ENCODE results near the gene FAXDC2.

The FAXDC2 gene

DNA sequence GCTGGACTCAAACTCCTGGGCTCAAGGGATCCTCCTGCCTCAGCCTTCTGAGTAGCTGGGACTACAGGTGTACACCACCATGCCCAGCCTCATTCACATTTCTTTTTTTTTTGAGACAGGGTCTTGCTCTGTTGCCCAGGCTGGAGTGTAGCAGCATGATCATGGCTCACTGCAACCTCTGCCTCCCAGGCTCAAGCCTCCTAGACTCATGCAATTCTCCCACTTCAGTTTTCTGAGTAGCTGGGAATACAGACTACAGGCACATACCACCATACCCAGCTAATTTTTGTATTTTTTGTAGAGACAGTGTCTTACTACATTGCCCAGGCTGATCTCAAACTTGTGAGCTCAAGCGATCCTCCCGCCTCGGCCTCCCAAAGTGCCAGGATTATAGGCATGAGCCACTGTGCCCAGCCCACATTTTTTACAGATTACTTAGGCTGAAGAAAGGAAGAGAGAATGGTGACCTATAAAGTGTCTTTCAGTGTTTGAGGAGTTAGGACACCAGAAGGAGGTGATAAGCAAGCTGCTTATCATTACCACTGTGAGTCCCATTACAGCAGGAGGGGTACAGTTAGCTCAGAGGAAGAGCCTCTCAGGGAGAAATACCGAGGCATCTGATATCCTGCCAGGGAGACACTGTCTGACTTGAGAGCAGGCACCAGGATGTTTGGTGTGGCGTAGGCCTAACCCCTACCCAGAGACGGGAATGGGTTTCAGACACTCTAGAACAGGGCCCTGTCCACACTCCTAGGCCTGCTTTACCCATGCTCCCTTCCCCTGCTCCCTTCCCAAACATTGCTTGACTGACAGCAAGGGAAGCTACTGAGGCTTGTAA, 9.7 kb downstream of the FAXDC2 start:
- ChIA-PET POLR2A (interaction anchor here (1.0 kb wide), 1 partner anchor 10 kb away, joined by 4 read pairs; no protein-coding TSS in a partner anchor), CTCF (interaction anchor here (0.6 kb wide), 1 partner anchor 60 kb away, joined by 3 read pairs; no protein-coding TSS in a partner anchor)
- TF ChIP-seq ZNF423 (tag by site-specific recombination; IDR thresholded peaks at IDR 0.05), result no peak
- TF ChIP-seq, protein P1, sequence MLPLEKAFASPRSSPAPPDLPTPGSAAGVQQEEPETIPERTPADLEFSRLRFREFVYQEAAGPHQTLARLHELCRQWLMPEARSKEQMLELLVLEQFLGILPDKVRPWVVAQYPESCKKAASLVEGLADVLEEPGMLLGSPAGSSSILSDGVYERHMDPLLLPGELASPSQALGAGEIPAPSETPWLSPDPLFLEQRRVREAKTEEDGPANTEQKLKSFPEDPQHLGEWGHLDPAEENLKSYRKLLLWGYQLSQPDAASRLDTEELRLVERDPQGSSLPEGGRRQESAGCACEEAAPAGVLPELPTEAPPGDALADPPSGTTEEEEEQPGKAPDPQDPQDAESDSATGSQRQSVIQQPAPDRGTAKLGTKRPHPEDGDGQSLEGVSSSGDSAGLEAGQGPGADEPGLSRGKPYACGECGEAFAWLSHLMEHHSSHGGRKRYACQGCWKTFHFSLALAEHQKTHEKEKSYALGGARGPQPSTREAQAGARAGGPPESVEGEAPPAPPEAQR (tag by site-specific recombination; IDR thresholded peaks at IDR 0.05), result no peak
- TF ChIP-seq ZNF707 (tag by site-specific recombination; IDR thresholded peaks at IDR 0.05), result no peak
- peak; percentile 89 for TF ChIP-seq ZNF341 (tag by site-specific recombination; IDR thresholded peaks at IDR 0.05; ENCODE audit: low read depth)
- no peak for TF ChIP-seq ZNF654 (tag by site-specific recombination; IDR thresholded peaks at IDR 0.05; ENCODE audit: low read depth)
- no peak for TF ChIP-seq ZNF596 (tag by site-specific recombination; IDR thresholded peaks at IDR 0.05)
- peak; percentile 93 for TF ChIP-seq ZNF121 (tag by site-specific recombination; IDR thresholded peaks at IDR 0.05)

DNA sequence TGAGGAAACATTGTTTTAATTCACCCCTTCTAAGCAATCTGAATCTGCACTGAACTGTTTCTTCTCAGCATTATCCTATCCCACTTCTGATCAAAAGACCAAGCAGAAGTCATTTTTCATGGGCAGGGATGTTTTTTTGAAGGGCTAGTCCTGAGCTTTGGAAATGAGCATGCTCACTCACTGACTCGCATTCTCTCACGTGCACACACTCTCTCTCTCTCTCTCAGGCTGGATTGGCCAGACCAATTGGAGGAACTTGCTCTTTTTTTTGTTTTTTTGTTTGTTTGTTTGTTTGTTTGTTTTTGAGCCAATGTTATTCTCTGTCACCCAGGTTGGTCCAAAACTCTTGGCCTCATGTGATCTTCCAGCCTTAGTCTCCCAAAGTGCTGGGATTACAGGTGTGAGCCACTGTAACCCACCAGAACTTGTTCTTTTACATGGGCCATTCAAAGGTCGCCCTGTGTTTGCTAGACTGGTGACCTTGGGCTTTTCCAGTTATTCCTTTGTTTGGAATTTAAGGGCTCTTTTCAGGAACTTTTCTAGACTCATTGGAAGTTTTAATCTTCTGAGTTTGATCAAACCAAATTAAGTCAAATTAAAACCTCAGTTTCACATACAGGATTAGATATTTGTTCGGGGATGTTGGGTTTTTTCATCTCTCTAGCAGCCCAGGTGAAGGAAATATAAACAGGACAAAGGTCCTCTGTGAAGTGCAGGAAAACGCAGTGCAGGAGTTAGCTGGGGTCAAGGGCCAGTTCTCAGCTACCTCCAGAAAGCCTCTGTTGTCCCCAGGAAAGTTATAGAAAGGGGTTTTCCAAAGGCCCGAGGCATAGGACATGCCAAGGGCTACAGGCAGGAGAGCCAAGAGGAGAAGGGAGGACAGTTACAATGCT, 13.1 kb downstream of the FAXDC2 start:
- H3K4me3 ChIP-seq (ENCODE audit: low read depth, low read length), result no peak overlapping the region
- H3K4me1 ChIP-seq (ENCODE audit: control insufficient read depth, insufficient read depth, low read length), result peaks cover 12% of the 10 kb centered on the region; the same call in 1 of the 2 replicates
- no peak overlapping the region for H3K27ac ChIP-seq (ENCODE audit: extremely low read depth, low read depth, low read length)
- ChIA-PET CTCF (no interaction called here), POLR2A (no interaction called here)
- H3K36me3 ChIP-seq (ENCODE audit: control insufficient read depth in 2 of 2, insufficient read depth in 1 of 2, low read length in 2 of 2), result peaks cover 2 to 4% of the 10 kb centered on the region in 2 experiments; a peak in 2 of 3 replicates
- H3K9me3 ChIP-seq (ENCODE audit: control insufficient read depth, insufficient read depth, low read depth, low read length), result no peaks in the 10 kb centered on the region
- TF ChIP-seq, protein P2, sequence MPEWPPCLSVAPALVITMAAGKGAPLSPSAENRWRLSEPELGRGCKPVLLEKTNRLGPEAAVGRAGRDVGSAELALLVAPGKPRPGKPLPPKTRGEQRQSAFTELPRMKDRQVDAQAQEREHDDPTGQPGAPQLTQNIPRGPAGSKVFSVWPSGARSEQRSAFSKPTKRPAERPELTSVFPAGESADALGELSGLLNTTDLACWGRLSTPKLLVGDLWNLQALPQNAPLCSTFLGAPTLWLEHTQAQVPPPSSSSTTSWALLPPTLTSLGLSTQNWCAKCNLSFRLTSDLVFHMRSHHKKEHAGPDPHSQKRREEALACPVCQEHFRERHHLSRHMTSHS (tag by site-specific recombination; IDR thresholded peaks at IDR 0.05), result no peak
- TF ChIP-seq ZNF768 (tag by site-specific recombination; IDR thresholded peaks at IDR 0.05), result no peak
- no peak for TF ChIP-seq SCRT2 (tag by site-specific recombination; IDR thresholded peaks at IDR 0.05)
- no peak for TF ChIP-seq HOXA7 (CRISPR knock-in tag; IDR thresholded peaks at IDR 0.05; ENCODE audit: borderline replicate concordance)
- TF ChIP-seq ZNF624 (tag by site-specific recombination; IDR thresholded peaks at IDR 0.05), result no peak
- TF ChIP-seq, protein P3, sequence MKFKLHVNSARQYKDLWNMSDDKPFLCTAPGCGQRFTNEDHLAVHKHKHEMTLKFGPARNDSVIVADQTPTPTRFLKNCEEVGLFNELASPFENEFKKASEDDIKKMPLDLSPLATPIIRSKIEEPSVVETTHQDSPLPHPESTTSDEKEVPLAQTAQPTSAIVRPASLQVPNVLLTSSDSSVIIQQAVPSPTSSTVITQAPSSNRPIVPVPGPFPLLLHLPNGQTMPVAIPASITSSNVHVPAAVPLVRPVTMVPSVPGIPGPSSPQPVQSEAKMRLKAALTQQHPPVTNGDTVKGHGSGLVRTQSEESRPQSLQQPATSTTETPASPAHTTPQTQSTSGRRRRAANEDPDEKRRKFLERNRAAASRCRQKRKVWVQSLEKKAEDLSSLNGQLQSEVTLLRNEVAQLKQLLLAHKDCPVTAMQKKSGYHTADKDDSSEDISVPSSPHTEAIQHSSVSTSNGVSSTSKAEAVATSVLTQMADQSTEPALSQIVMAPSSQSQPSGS (tag by site-specific recombination; IDR thresholded peaks at IDR 0.05; ENCODE audit: low read depth), result no peak
- TF ChIP-seq ZNF121 (tag by site-specific recombination; IDR thresholded peaks at IDR 0.05), result no peak
- no peak for TF ChIP-seq SP2 (tag by site-specific recombination; IDR thresholded peaks at IDR 0.05)
- no peak for TF ChIP-seq ZBTB20 (tag by site-specific recombination; IDR thresholded peaks at IDR 0.05)

More for the DNA sequence above, 9.7 kb downstream of the FAXDC2 start:
- no peaks in the 10 kb centered on the region for H3K9me3 ChIP-seq (ENCODE audit: control insufficient read depth, insufficient read depth, low read depth, low read length)
- no peak overlapping the region for H3K27ac ChIP-seq (ENCODE audit: extremely low read depth, low read depth, low read length)
- H3K4me1 ChIP-seq (ENCODE audit: control insufficient read depth, insufficient read depth, low read length), result peaks cover 3% of the 10 kb centered on the region; the same call in 1 of the 2 replicates
- no peak overlapping the region for H3K4me3 ChIP-seq (ENCODE audit: low read depth, low read length)
- peaks cover 0 to 4% of the 10 kb centered on the region in 2 experiments; a peak in 2 of 3 replicates for H3K36me3 ChIP-seq (ENCODE audit: control insufficient read depth in 2 of 2, insufficient read depth in 1 of 2, low read length in 2 of 2)

DNA sequence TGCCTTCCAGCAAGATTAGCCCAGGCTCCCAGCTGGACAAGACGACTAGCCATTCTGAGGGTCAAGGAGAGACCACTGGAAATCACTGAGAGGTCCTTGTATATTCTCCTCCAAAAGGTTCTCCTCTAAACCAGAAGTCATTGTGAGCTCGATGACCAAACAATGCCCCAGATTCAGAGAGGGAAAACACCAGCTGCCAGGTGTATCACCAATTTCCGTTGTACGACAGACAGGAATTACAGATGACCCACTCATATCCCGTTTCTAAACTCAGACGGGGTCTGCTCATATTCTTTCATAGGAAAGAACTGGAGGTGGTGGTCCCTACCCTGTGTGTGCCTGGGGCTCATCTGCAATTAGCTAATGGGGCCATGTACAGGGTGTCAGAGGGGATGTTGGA, 14.2 kb downstream of the FAXDC2 start:
- ChIA-PET CTCF (no interaction called here), POLR2A (interaction anchor here (0.7 kb wide), 1 partner anchor 32 kb away, joined by 11 read pairs; no protein-coding TSS in a partner anchor)
- Histone ChIP-seq H3K27ac (ENCODE audit: extremely low read depth, low read depth, low read length) (no peak overlapping the region), H3K9me3 (ENCODE audit: control insufficient read depth, insufficient read depth, low read depth, low read length) (no peaks in the 10 kb centered on the region), H3K4me1 (ENCODE audit: control insufficient read depth, insufficient read depth, low read length) (peaks cover 12% of the 10 kb centered on the region; the same call in 1 of the 2 replicates), H3K36me3 (ENCODE audit: control insufficient read depth in 2 of 2, insufficient read depth in 1 of 2, low read length in 2 of 2) (peaks cover 9% of the 10 kb centered on the region in 2 experiments; a peak in 2 of 3 replicates), H3K4me3 (ENCODE audit: low read depth, low read length) (no peak overlapping the region)
- TF ChIP-seq ZNF48 (tag by site-specific recombination; IDR thresholded peaks at IDR 0.05), result no peak
- TF ChIP-seq KLF7 (tag by site-specific recombination; IDR thresholded peaks at IDR 0.05; ENCODE audit: borderline replicate concordance), result no peak
- no peak for TF ChIP-seq ZNF600 (tag by site-specific recombination; IDR thresholded peaks at IDR 0.05)
- TF ChIP-seq SP3 (tag by site-specific recombination; IDR thresholded peaks at IDR 0.05), result no peak
- no peak for TF ChIP-seq ZNF223 (tag by site-specific recombination; IDR thresholded peaks at IDR 0.05)
- TF ChIP-seq ZBTB7A (tag by site-specific recombination; IDR thresholded peaks at IDR 0.05; ENCODE audit: low read depth), result no peak
- no peak for TF ChIP-seq ZSCAN30 (tag by site-specific recombination; IDR thresholded peaks at IDR 0.05)
- TF ChIP-seq ZNF16 (tag by site-specific recombination; IDR thresholded peaks at IDR 0.05; ENCODE audit: low read depth), result no peak
- TF ChIP-seq ZNF785 (tag by site-specific recombination; IDR thresholded peaks at IDR 0.05), result no peak
- TF ChIP-seq ZNF292 (tag by site-specific recombination; IDR thresholded peaks at IDR 0.05; ENCODE audit: borderline replicate concordance, low read depth), result no peak
- TF ChIP-seq ZNF548 (tag by site-specific recombination; IDR thresholded peaks at IDR 0.05), result no peak

All from HEK293 (cell line).